Rectal smooth muscle tissue (tissue), 1 donor: ENCODE measurements around the gene DCHS2.

ENCODE experiments used
- H3K27ac ChIP-seq: one replicate; pipeline ENCODE4 v1.7.0; 2013; ENCODE audit warnings: low read depth, low read length, inconsistent platforms
- H3K27me3 ChIP-seq: one replicate; pipeline ENCODE4 v1.7.0; 2013; ENCODE audit warnings: low read length; ENCODE audit not compliant: control insufficient read depth, insufficient read depth
- H3K36me3 ChIP-seq: one replicate; pipeline ENCODE4 v1.7.0; 2013; ENCODE audit warnings: low read length; ENCODE audit not compliant: control insufficient read depth, insufficient read depth
- H3K4me1 ChIP-seq: one replicate; pipeline ENCODE4 v1.7.0; 2013; ENCODE audit warnings: low read length; ENCODE audit not compliant: control insufficient read depth, insufficient read depth
- H3K4me3 ChIP-seq: one replicate; pipeline ENCODE4 v1.7.0; 2013; ENCODE audit warnings: low read length
- H3K9ac ChIP-seq: one replicate; pipeline ENCODE4 v1.7.0; 2013; ENCODE audit warnings: low read length

Gene DCHS2

DNA sequence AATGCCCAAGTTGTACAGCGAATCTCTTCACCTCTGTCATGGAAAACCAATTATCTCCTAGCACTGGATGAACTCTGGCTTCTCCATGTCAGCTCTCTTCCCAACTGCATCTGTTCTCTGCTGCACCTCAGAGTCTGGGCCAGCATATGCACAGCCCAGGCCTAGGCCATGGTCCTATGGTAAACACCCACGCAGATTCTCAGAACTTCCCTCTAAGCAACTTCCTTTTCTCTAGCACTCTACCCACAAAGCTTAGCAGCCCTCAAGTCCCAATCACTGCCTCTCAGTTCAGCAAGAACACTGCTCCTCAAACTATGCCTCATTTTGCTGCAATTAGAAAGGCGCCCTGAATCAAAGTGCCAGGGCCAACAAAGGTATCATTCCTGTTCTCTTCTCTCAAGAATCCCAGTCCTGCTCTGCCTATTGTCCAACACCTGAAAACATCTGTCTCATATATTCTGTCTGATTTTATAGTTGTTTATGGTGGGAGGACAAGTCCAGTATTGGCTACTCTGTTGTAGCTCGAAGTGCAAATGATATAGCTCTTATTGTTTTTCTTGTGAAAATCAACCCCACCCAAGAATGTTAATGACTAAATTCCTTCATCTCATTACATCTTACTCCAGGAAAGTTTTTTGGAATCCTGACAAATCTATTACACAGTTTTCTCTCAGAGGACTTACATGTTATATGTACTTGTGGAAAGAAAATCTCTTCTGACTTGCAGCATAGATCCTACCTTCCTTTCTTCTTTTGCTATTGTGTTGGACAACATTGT is 85.4 kb downstream of the DCHS2 start:
- no peaks in the 10 kb centered on the region for H3K27me3 ChIP-seq
- no peak overlapping the region for H3K4me3 ChIP-seq
- H3K9ac ChIP-seq: no peak overlapping the region
- H3K4me1 ChIP-seq: no peaks in the 10 kb centered on the region
- H3K36me3 ChIP-seq: no peaks in the 10 kb centered on the region
- no peak overlapping the region for H3K27ac ChIP-seq

DNA sequence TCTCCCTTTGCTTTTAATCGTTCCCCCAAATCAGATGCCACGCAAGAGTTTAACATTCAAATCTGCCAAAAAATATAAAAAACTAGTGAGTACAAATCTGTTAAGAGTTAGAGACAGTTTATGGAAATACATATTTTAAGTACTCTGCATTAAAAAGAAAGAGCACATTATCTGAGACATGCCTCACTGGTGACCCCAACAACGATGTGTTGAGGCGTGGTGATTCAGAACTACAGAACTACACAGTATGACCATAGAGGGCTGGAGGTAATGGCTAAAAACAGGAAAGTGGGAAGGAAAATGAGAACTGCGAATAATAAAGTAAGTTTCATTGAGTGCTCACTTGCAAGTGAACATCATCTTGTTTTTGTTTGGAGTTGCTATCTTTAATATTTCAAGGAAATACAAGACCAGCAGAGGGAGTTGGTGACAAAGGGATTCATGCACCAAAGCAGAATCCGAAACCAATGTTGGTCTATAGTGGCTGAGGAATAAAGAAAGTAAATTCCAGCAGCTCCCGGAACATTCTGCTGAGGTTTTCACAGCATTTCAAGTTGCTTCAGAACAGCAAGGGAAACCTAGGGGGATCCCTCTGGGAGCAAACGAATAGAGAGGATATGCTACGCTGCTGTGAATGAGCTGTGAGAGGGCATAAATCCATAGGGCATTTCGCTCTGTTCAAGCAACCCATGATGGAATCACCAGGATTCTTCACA is 92.2 kb downstream of the DCHS2 start:
- H3K4me3 ChIP-seq: peak overlapping the region; percentile 58
- H3K27ac ChIP-seq: peak overlapping the region; percentile 59
- H3K9ac ChIP-seq: no peak overlapping the region
- no peaks in the 10 kb centered on the region for H3K4me1 ChIP-seq
- no peaks in the 10 kb centered on the region for H3K36me3 ChIP-seq
- no peaks in the 10 kb centered on the region for H3K27me3 ChIP-seq

DNA sequence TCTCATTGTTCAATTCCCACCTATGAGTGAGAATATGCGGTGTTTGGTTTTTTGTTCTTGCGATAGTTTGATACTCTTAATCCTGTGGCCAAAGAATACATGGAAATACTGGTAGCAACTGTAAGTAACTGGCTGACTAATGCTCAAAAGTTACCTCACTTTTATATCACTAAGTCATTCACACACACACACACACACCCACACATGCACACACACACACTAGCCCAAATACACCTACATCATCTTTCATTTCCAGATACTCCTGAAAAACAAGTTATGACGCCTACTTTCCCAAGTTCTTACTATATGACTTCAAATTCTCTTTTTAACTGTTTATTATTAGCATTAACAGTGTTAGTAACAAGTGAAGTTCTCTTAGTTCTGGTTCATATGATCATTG is 101.3 kb downstream of the DCHS2 start:
- Histone ChIP-seq H3K4me3 (no peak overlapping the region), H3K9ac (no peak overlapping the region), H3K4me1 (no peaks in the 10 kb centered on the region), H3K36me3 (no peaks in the 10 kb centered on the region), H3K27me3 (no peaks in the 10 kb centered on the region), H3K27ac (no peak overlapping the region)

DNA sequence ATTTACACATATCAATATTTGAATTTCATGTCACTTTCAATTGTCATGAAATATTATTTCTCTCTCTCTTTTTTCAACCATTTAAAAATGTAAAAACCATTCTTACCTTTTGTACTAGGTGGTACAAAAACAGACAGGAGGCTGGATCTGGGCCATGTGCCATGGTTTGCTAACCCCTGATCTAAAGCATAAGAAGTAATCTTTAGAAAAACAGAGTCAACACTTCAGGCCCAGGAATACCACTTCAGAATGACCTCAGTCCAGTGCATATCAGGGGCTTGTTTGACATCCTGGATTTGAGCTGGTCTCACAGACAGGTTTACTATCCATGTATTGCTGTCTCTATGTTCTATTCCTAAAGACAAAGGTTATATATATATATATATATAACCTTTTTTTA is 102.5 kb downstream of the DCHS2 start:
- Histone ChIP-seq H3K4me1 (no peaks in the 10 kb centered on the region), H3K4me3 (no peak overlapping the region), H3K27ac (no peak overlapping the region), H3K9ac (no peak overlapping the region), H3K36me3 (no peaks in the 10 kb centered on the region), H3K27me3 (no peaks in the 10 kb centered on the region)

DNA sequence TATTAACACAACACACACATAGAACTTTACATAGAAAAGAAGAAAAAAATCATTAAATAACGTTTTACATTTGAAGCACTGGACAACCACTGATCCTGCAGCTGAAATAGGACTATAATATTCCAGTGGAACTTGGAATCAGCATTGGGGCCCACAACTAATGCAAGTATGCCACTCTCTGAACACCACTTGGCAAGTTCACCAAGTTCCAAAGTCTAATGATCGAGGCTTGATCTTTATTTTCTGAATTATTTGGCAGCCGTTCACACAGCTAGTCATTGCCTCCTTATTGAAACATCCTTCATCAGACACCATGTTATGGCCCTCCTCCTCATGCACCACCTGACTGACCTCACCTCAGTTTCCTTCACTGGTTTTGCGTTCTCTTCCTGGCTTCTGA is 107.6 kb downstream of the DCHS2 start:
- no peak overlapping the region for H3K4me3 ChIP-seq
- H3K4me1 ChIP-seq: no peaks in the 10 kb centered on the region
- no peak overlapping the region for H3K27ac ChIP-seq
- H3K27me3 ChIP-seq: no peaks in the 10 kb centered on the region
- no peak overlapping the region for H3K9ac ChIP-seq
- H3K36me3 ChIP-seq: no peaks in the 10 kb centered on the region

GRCh38 chr4:154376486-154376885 is 115.1 kb downstream of the DCHS2 start:
- Histone ChIP-seq H3K27ac (no peak overlapping the region), H3K4me1 (no peaks in the 10 kb centered on the region)

GRCh38 chr4:154368060-154368459 is 123.5 kb downstream of the DCHS2 start:
- H3K9ac ChIP-seq: no peak overlapping the region
- H3K36me3 ChIP-seq: no peaks in the 10 kb centered on the region
- H3K27ac ChIP-seq: no peak overlapping the region
- peaks cover 19% of the 10 kb centered on the region for H3K4me1 ChIP-seq
- no peak overlapping the region for H3K4me3 ChIP-seq
- H3K27me3 ChIP-seq: no peaks in the 10 kb centered on the region

More at GRCh38 chr4:154376486-154376885, 115.1 kb downstream of the DCHS2 start:
- Histone ChIP-seq H3K36me3 (no peaks in the 10 kb centered on the region), H3K27me3 (no peaks in the 10 kb centered on the region), H3K4me3 (no peak overlapping the region), H3K9ac (no peak overlapping the region)

- Histone ChIP-seq H3K27ac (no peak overlapping the region), H3K9ac (no peak overlapping the region), H3K36me3 (no peaks in the 10 kb centered on the region), H3K4me3 (no peak overlapping the region), H3K27me3 (no peaks in the 10 kb centered on the region), H3K4me1 (peaks cover 19% of the 10 kb centered on the region)
Observed at GRCh38 chr4:154367659-154368058, 123.9 kb downstream of the DCHS2 start.

GRCh38 chr4:154366956-154367355 is 124.6 kb downstream of the DCHS2 start:
- H3K36me3 ChIP-seq: no peaks in the 10 kb centered on the region
- no peak overlapping the region for H3K9ac ChIP-seq
- no peak overlapping the region for H3K4me3 ChIP-seq
- no peaks in the 10 kb centered on the region for H3K27me3 ChIP-seq
- H3K4me1 ChIP-seq: peaks cover 19% of the 10 kb centered on the region
- peak overlapping the region; percentile 24 for H3K27ac ChIP-seq

- Histone ChIP-seq H3K9ac (no peak overlapping the region), H3K4me1 (peaks cover 19% of the 10 kb centered on the region), H3K27me3 (no peaks in the 10 kb centered on the region), H3K36me3 (no peaks in the 10 kb centered on the region), H3K27ac (peak overlapping the region; percentile 34), H3K4me3 (no peak overlapping the region)
Observed at GRCh38 chr4:154364066-154364845, 127.3 kb downstream of the DCHS2 start.

GRCh38 chr4:154361450-154361849 is 130.1 kb downstream of the DCHS2 start:
- H3K4me3 ChIP-seq: no peak overlapping the region
- H3K27me3 ChIP-seq: no peaks in the 10 kb centered on the region
- H3K27ac ChIP-seq: no peak overlapping the region
- no peaks in the 10 kb centered on the region for H3K36me3 ChIP-seq
- H3K9ac ChIP-seq: no peak overlapping the region
- H3K4me1 ChIP-seq: peaks cover 15% of the 10 kb centered on the region

DNA sequence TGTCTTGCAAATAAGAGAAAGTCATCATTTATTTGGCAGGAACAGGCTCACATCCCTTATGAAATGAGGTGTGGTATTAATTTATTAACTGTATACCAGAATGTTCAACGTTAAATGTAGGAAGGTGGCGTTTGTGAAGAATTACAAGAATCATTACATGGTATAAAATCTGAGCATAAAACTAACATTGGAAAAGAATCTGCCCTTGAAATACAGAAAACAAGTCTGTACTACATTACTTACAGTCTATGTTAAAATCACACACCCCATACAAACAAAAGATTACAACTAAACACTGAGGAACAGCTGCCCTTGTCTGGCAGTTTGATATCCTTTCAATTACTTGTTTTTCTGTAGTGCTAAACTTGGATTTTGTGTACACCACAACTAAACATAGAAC is 131.1 kb downstream of the DCHS2 start:
- Histone ChIP-seq H3K9ac (no peak overlapping the region), H3K27me3 (no peaks in the 10 kb centered on the region), H3K36me3 (no peaks in the 10 kb centered on the region), H3K4me3 (no peak overlapping the region), H3K4me1 (peaks cover 15% of the 10 kb centered on the region), H3K27ac (no peak overlapping the region)
